ENCODE measurements around the gene FBXO38. TPM values are rescaled to one million over a fixed set of nuclear protein-coding genes. Genes with fewer than 3 reads are reported as not detected.

FBXO38 gene
- total RNA-seq, 1 donor from 2014 or later: 41.0 TPM

DNA sequence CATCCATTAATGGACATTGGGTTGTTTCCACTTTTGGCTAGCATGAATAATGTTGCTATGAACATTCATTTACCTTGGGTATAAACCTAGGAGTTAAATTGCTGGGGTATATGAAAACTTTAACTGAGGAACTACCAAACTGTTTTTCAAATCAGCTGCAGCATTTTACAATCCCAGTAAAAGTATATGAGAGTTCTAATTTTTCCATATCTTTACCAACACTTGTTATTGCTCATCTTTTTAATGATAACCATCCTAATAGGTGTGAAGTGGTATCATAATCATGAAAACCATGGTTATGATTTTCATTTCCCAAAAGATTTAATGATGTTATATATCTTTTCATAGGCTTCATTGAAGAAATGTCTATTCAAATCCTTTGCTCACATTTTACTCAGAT, 15.5 kb upstream of the FBXO38 start:
- no peak for TF ChIP-seq CTCF (conservative IDR thresholded peaks at IDR 0.05)
- no peak for DNase-seq (ENCODE audit: low read depth, low spot score)
- no peak overlapping the region for H3K27ac Mint-ChIP-seq (ENCODE audit: unreplicated experiment)
- H3K27me3 Mint-ChIP-seq (ENCODE audit: low read depth): no peaks in the 10 kb centered on the region
- no peaks in the 10 kb centered on the region for H3K4me1 Mint-ChIP-seq
- peaks cover 13% of the 10 kb centered on the region for H3K36me3 Mint-ChIP-seq (ENCODE audit: low read depth)
- no peak overlapping the region for H3K4me3 Mint-ChIP-seq
- peaks cover 13% of the 10 kb centered on the region for H3K9me3 Mint-ChIP-seq

- H3K4me3 Mint-ChIP-seq: no peak overlapping the region
- no peak overlapping the region for H3K27ac Mint-ChIP-seq (ENCODE audit: unreplicated experiment)
- H3K27me3 Mint-ChIP-seq (ENCODE audit: low read depth): no peaks in the 10 kb centered on the region
- no peak for DNase-seq (ENCODE audit: low read depth, low spot score)
- TF ChIP-seq CTCF (conservative IDR thresholded peaks at IDR 0.05): no peak
- peaks cover 16% of the 10 kb centered on the region for H3K36me3 Mint-ChIP-seq (ENCODE audit: low read depth)
- peaks cover 4% of the 10 kb centered on the region for H3K4me1 Mint-ChIP-seq
- peaks cover 13% of the 10 kb centered on the region for H3K9me3 Mint-ChIP-seq
Observed at GRCh38 chr5:148372166-148372725, 11.5 kb upstream of the FBXO38 start.

- no peaks in the 10 kb centered on the region for H3K27me3 Mint-ChIP-seq (ENCODE audit: low read depth)
- peaks cover 15% of the 10 kb centered on the region for H3K36me3 Mint-ChIP-seq (ENCODE audit: low read depth)
- no peak for DNase-seq (ENCODE audit: low read depth, low spot score)
- H3K27ac Mint-ChIP-seq (ENCODE audit: unreplicated experiment): peak overlapping the region; percentile 13
- no peak for TF ChIP-seq CTCF (conservative IDR thresholded peaks at IDR 0.05)
- H3K4me1 Mint-ChIP-seq: peaks cover 4% of the 10 kb centered on the region
- no peak overlapping the region for H3K4me3 Mint-ChIP-seq
- peaks cover 11% of the 10 kb centered on the region for H3K9me3 Mint-ChIP-seq
Observed at GRCh38 chr5:148372893-148373292, 10.9 kb upstream of the FBXO38 start.

GRCh38 chr5:148374690-148375360, 8.9 kb upstream of the FBXO38 start:
- DNase-seq (ENCODE audit: low read depth, low spot score): peak; percentile 20
- Mint-ChIP-seq H3K4me3 (no peak overlapping the region), H3K9me3 (no peaks in the 10 kb centered on the region), H3K36me3 (ENCODE audit: low read depth) (peaks cover 3% of the 10 kb centered on the region), H3K27me3 (ENCODE audit: low read depth) (no peaks in the 10 kb centered on the region), H3K4me1 (peaks cover 4% of the 10 kb centered on the region), H3K27ac (ENCODE audit: unreplicated experiment) (no peak overlapping the region)
- peak; percentile 86 for TF ChIP-seq CTCF (conservative IDR thresholded peaks at IDR 0.05)

DNA sequence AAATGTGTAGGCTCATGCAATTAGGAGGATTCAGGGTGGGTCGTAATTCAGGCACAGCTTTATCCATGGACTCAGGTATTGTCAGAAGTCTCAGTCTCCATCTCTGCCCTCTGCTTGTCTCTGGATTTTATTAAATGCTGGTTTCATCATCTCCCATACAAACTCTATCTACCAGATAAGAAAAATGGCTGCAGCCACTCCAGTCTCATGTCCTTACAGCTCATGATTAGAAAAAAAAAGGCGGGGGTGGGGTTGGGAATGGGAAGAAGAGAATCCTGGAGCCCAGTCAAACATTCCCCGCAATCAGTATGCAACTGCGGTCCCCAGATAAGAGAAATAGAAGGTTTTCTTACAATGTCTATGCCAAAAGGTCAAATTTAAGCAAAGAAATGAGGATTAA, 7.6 kb upstream of the FBXO38 start:
- peaks cover 4% of the 10 kb centered on the region for H3K4me1 Mint-ChIP-seq
- no peak overlapping the region for H3K27ac Mint-ChIP-seq (ENCODE audit: unreplicated experiment)
- DNase-seq (ENCODE audit: low read depth, low spot score): no peak
- TF ChIP-seq CTCF (conservative IDR thresholded peaks at IDR 0.05): no peak
- peaks cover 3% of the 10 kb centered on the region for H3K36me3 Mint-ChIP-seq (ENCODE audit: low read depth)
- no peaks in the 10 kb centered on the region for H3K9me3 Mint-ChIP-seq
- no peak overlapping the region for H3K4me3 Mint-ChIP-seq
- H3K27me3 Mint-ChIP-seq (ENCODE audit: low read depth): no peaks in the 10 kb centered on the region

Data from neural crest cell (in vitro differentiated cells).